Endothelial cell of umbilical vein (primary cell): Measurements from ENCODE around the gene ZRSR2. TPM values are rescaled to one million over a fixed set of nuclear protein-coding genes. Genes with fewer than 3 reads are reported as not detected.
A peak's percentile ranks its signal among the peaks of the same experiment; 100 is the strongest.

ENCODE experiments used
- BruUV-seq: library from RNA; stranded (reverse); fragments of 400-500 nt; replicated peaks from 2 replicates; lab custom pipeline; 2021; lab: Mats Ljungman, UMichigan
- CTCF ChIA-PET: fragments of 300-600, 350-600 bp; sonication (Branson Sonifier 250); formaldehyde crosslinking; loops from one replicate; lab custom pipeline; 2021; ENCODE audit warnings: antibody characterized with exemption, inconsistent platforms; lab: Charles Lee
- POLR2A ChIA-PET: fragments of 300-600, 350-600 bp; sonication (Branson Sonifier 250); formaldehyde crosslinking; loops from one replicate; lab custom pipeline; 2021; ENCODE audit warnings: antibody characterized with exemption, inconsistent platforms; lab: Charles Lee
- DNase-seq: peaks from one replicate; pipeline ENCODE4 v3.0.0-alpha.2; 2011; ENCODE audit warnings: low read depth, low spot score
- FAIRE-seq: peaks from 2 replicates; lab custom pipeline; 2011; peaks lifted over from hg19 to GRCh38; lab: Jason Lieb, UNC
- H2AFZ ChIP-seq: 2 replicates; pipeline ENCODE4 v1.6.0; 2012; ENCODE audit warnings: low read depth, low read length, control low read depth, inconsistent platforms
- H3K27ac ChIP-seq: 2 replicates; pipeline ENCODE4 v1.5.1; 2011; ENCODE audit warnings: low read depth, mild to moderate bottlenecking, control low read depth, low read length, moderate library complexity; ENCODE audit not compliant: insufficient read depth
- H3K27me3 ChIP-seq, 2 experiments: 2 replicates each; pipeline versions ENCODE4 v1.6.0 to v1.6.1; 2011; ENCODE audit warnings: low read length in 2 of 2, mixed read lengths in 1 of 2; ENCODE audit not compliant: control insufficient read depth in 2 of 2, insufficient read depth in 2 of 2
- H3K36me3 ChIP-seq, 2 experiments: 2 replicates in 1 of 2; 3 replicates in 1 of 2; pipeline ENCODE4 v1.5.1; 2011; ENCODE audit warnings: low read length in 2 of 2, mild to moderate bottlenecking in 1 of 2, moderate library complexity in 1 of 2; ENCODE audit not compliant: control insufficient read depth in 2 of 2, insufficient read depth in 2 of 2; ENCODE audit errors: extremely low read depth in 1 of 2
- H3K4me1 ChIP-seq: 3 replicates; pipeline ENCODE4 v1.5.1; 2011; ENCODE audit warnings: mild to moderate bottlenecking, low read length; ENCODE audit not compliant: control insufficient read depth, insufficient read depth; ENCODE audit errors: extremely low read depth
- H3K4me2 ChIP-seq: 2 replicates; pipeline ENCODE4 v1.6.1; 2011; ENCODE audit warnings: low read length, control low read depth, mixed read lengths; ENCODE audit not compliant: insufficient read depth
- H3K4me3 ChIP-seq, 3 experiments: fragments of 200-600 bp in 1 of 3; sonication (generic), shearing (Covaris generic) in 1 of 3; replicated peaks in 1 of 3; 2 replicates each; pipeline ENCODE4 v1.5.1; 2011 to 2016; ENCODE audit warnings: control low read depth in 3 of 3, low read length in 3 of 3, mild to moderate bottlenecking in 2 of 3, inconsistent platforms in 1 of 3, low read depth in 1 of 3, moderate library complexity in 1 of 3; ENCODE audit not compliant: insufficient read depth in 1 of 3
- H3K79me2 ChIP-seq: 2 replicates; pipeline ENCODE4 v1.6.0; 2012; ENCODE audit warnings: low read length, inconsistent platforms; ENCODE audit not compliant: control insufficient read depth, insufficient read depth
- H3K9ac ChIP-seq: replicated peaks from 2 replicates; pipeline ENCODE3; 2011; ENCODE audit warnings: low read length, control low read depth; ENCODE audit not compliant: insufficient read depth; ENCODE audit errors: extremely low read depth
- H3K9me1 ChIP-seq: replicated peaks from 3 replicates; pipeline ENCODE4 v1.6.0; 2011; ENCODE audit warnings: mild to moderate bottlenecking, low read length; ENCODE audit not compliant: control insufficient read depth, insufficient read depth; ENCODE audit errors: extremely low read depth
- H3K9me3 ChIP-seq: replicated peaks from 2 replicates; pipeline ENCODE4 v1.5.1; 2012; ENCODE audit warnings: low read length, inconsistent platforms; ENCODE audit not compliant: control insufficient read depth, insufficient read depth
- H4K20me1 ChIP-seq: replicated peaks from 2 replicates; pipeline ENCODE3; 2011; ENCODE audit warnings: mild to moderate bottlenecking, low read length; ENCODE audit not compliant: control insufficient read depth, insufficient read depth; ENCODE audit errors: extremely low read depth
- EZH2 ChIP-seq: IDR thresholded peaks from 2 replicates; pipeline ENCODE4 v1.6.1; 2012; ENCODE audit warnings: borderline replicate concordance, low read depth, mild to moderate bottlenecking, moderate library complexity, low read length, inconsistent platforms; ENCODE audit not compliant: severe bottlenecking
- FOS ChIP-seq: IDR thresholded peaks from 2 replicates; pipeline ENCODE4 v1.6.1; 2011; ENCODE audit warnings: mild to moderate bottlenecking, low read length, moderate library complexity, borderline replicate concordance; ENCODE audit not compliant: insufficient read depth
- GATA2 ChIP-seq: IDR thresholded peaks from 2 replicates; pipeline ENCODE4 v1.7.0; 2011; ENCODE audit warnings: low read depth, mild to moderate bottlenecking, moderate library complexity, mixed read lengths, low read length; ENCODE audit not compliant: insufficient read length, insufficient read depth
- JUN ChIP-seq: IDR thresholded peaks from 2 replicates; pipeline ENCODE4 v1.6.1; 2011; ENCODE audit warnings: borderline replicate concordance, low read depth; ENCODE audit not compliant: insufficient read length, insufficient read depth
- MAX ChIP-seq: IDR thresholded peaks from 2 replicates; pipeline ENCODE4 v1.6.1; 2011; ENCODE audit not compliant: insufficient read depth, insufficient read length
- POLR2A ChIP-seq: IDR thresholded peaks from 2 replicates; pipeline ENCODE4 v1.6.1; 2012; ENCODE audit warnings: low read depth, mild to moderate bottlenecking, control low read depth, low read length
- POLR2AphosphoS5 ChIP-seq: IDR thresholded peaks from 2 replicates; pipeline ENCODE4 v1.6.1; 2012; ENCODE audit warnings: low read depth, mild to moderate bottlenecking, control low read depth, low read length, moderate library complexity; ENCODE audit not compliant: insufficient read depth
- dilution Hi-C: fragments of 300-500 bp; cut with MboI; formaldehyde crosslinking; loops from one replicate; pipeline ENCODE4 v1.15.0; 2019; ENCODE audit warnings: low sequenced_read_pairs; ENCODE audit not compliant: extremely low pct_ligation_motif_present
- intact Hi-C: fragments of 100-400 bp; cut with micrococcal nuclease; formaldehyde crosslinking; loops from one replicate; pipeline ENCODE4 v1.10.0; 2022
- polyA plus RNA-seq, 4 experiments: library from polyadenylated mRNA; depleted of rRNA in 3 of 4; stranded (reverse) in 3 of 4; unstranded in 1 of 4; fragments of >200 nt; gene quantifications; 2 replicates each; pipeline versions ENCODE4 v1.2.1 to v1.2.3, GENCODE V29; 2011 to 2012; ENCODE audit warnings: missing spikeins in 1 of 4
- total RNA-seq: library from RNA; stranded (reverse); gene quantifications from 2 replicates; pipeline ENCODE4 v1.2.3, GENCODE V29; 2021
- TF ChIP-seq, protein P1 (sequence below), 2 donors: IDR thresholded peaks; 1 replicate in 1 of 2; 2 replicates in 1 of 2; pipeline ENCODE4 v1.5.1; 2011; ENCODE audit warnings: low read length in 2 of 2, mild to moderate bottlenecking in 2 of 2, moderate library complexity in 2 of 2, control low read depth in 1 of 2, inconsistent platforms in 1 of 2, low read depth in 1 of 2; ENCODE audit not compliant: insufficient read depth in 1 of 2; ENCODE audit errors: extremely low read depth in 1 of 2

Gene ZRSR2
- total and polyA plus RNA-seq, 2 donors (not counting 3 experiments of a cell fraction or from before 2014, with no cell fraction given), result 3.3 to 8.1 TPM

DNA sequence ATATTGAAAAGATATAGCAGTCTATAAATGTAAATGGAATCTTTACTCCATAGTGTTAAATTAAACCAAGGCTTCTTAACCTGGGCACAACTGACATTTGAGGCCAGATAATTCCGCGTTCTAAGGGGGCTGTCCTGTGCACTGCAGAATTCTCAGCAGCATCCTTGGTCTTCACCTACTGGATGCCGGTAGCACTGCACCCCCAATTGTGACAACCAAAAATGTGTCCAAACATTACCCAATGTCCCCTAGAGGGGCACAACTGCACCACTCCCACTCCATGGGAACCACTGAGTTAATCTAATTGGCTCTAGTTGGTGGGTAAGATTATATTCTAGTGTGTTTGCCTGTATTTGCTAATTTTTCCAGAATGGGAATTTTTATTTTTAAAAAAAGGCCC, 47.7 kb downstream of the ZRSR2 start:
- intact Hi-C loops, result no loop called here
- no peak overlapping the region for H3K9ac ChIP-seq
- no peak overlapping the region for H3K4me3 ChIP-seq
- no peaks in the 10 kb centered on the region for H3K27me3 ChIP-seq
- BruUV-seq, result no TSS peak
- H3K4me2 ChIP-seq, result no peak overlapping the region
- H3K27ac ChIP-seq, result no peak overlapping the region
- H3K4me1 ChIP-seq, result no peaks in the 10 kb centered on the region
- TF ChIP-seq POLR2AphosphoS5, result no peak
- no peak for TF ChIP-seq EZH2
- TF ChIP-seq MAX, result no peak
- TF ChIP-seq, protein P1, sequence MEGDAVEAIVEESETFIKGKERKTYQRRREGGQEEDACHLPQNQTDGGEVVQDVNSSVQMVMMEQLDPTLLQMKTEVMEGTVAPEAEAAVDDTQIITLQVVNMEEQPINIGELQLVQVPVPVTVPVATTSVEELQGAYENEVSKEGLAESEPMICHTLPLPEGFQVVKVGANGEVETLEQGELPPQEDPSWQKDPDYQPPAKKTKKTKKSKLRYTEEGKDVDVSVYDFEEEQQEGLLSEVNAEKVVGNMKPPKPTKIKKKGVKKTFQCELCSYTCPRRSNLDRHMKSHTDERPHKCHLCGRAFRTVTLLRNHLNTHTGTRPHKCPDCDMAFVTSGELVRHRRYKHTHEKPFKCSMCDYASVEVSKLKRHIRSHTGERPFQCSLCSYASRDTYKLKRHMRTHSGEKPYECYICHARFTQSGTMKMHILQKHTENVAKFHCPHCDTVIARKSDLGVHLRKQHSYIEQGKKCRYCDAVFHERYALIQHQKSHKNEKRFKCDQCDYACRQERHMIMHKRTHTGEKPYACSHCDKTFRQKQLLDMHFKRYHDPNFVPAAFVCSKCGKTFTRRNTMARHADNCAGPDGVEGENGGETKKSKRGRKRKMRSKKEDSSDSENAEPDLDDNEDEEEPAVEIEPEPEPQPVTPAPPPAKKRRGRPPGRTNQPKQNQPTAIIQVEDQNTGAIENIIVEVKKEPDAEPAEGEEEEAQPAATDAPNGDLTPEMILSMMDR (IDR thresholded peaks at IDR 0.05; ENCODE audit: extremely low read depth in 1 of 2, insufficient read depth in 1 of 2, low read depth in 1 of 2, low read length in 2 of 2), result peak in 1 of 2 donors; percentile 2
- no peaks in the 10 kb centered on the region for H3K9me3 ChIP-seq
- dilution Hi-C loops, result no loop called here
- H3K79me2 ChIP-seq, result no peaks in the 10 kb centered on the region
- peaks cover 0 to 3% of the 10 kb centered on the region in 2 experiments for H3K36me3 ChIP-seq
- no peaks in the 10 kb centered on the region for H3K9me1 ChIP-seq
- H2AFZ ChIP-seq, result no peak overlapping the region
- no peak for DNase-seq
- no peak for FAIRE-seq
- H4K20me1 ChIP-seq, result no peaks in the 10 kb centered on the region
- ChIA-PET CTCF (no interaction called here), POLR2A (no interaction called here)

GRCh38 chrX:15841853-15842516, 51.7 kb downstream of the ZRSR2 start:
- no peak for DNase-seq
- Histone ChIP-seq H3K4me2 (no peak overlapping the region), H3K9ac (no peak overlapping the region), H3K9me3 (no peaks in the 10 kb centered on the region), H3K36me3 (peaks cover 0 to 3% of the 10 kb centered on the region in 2 experiments), H3K79me2 (no peaks in the 10 kb centered on the region), H3K4me3 (no peak overlapping the region), H4K20me1 (no peaks in the 10 kb centered on the region), H3K27me3 (no peaks in the 10 kb centered on the region), H3K9me1 (no peaks in the 10 kb centered on the region), H2AFZ (no peak overlapping the region), H3K4me1 (no peaks in the 10 kb centered on the region), H3K27ac (no peak overlapping the region)
- POLR2A ChIA-PET, result no interaction called here
- dilution Hi-C loops (no loop called here), intact Hi-C loops (no loop called here)
- BruUV-seq, result no TSS peak
- no peak for TF ChIP-seq POLR2AphosphoS5
- TF ChIP-seq FOS, result no peak
- TF ChIP-seq POLR2A, result no peak
- no peak for TF ChIP-seq GATA2
- no peak for TF ChIP-seq MAX
- no peak for TF ChIP-seq JUN
- no peak for TF ChIP-seq EZH2
- TF ChIP-seq, protein P1 (IDR thresholded peaks at IDR 0.05; ENCODE audit: extremely low read depth in 1 of 2, insufficient read depth in 1 of 2, low read depth in 1 of 2, low read length in 2 of 2), result no peak
- CTCF ChIA-PET, result no interaction called here
- no peak for FAIRE-seq
